SK-N-SH (cell line): ENCODE measurements around the gene CHEK1.

Source experiments
- CTCF ChIP-seq: fragments of 200-600 bp; sonication (generic); IDR thresholded peaks from 2 replicates; pipeline ENCODE4 v1.6.1; 2017; ENCODE audit warnings: antibody characterized with exemption, mild to moderate bottlenecking, moderate library complexity
- GATA2 ChIP-seq: sonication (generic); formaldehyde crosslinking; IDR thresholded peaks from 2 replicates; pipeline ENCODE4 v1.5.0; 2020; ENCODE audit warnings: mild to moderate bottlenecking, missing genetic modification reagents
- NRF1 ChIP-seq: IDR thresholded peaks from 2 replicates; pipeline ENCODE4 v1.6.1; 2012; ENCODE audit warnings: low read depth, mild to moderate bottlenecking, low read length
- REST ChIP-seq: IDR thresholded peaks from 2 replicates; pipeline ENCODE4 v1.6.1; 2012; ENCODE audit warnings: mild to moderate bottlenecking, low read depth, low read length, moderate library complexity

- TF ChIP-seq CTCF (no peak), REST (no peak), GATA2 (no peak), NRF1 (no peak)
These were observed 45.2 kb downstream of the CHEK1 start for GRCh38 chr11:125670172-125670571.
